ENCODE data around the gene PHF20. TPM values are rescaled to one million over a fixed set of nuclear protein-coding genes. Genes with fewer than 3 reads are reported as not detected.

The PHF20 gene
- total and polyA plus RNA-seq, 2 of the 13 experiments (the other 11 are each of a cell fraction or from before 2014, with no cell fraction given) = 22.8 to 34.1 TPM

DNA sequence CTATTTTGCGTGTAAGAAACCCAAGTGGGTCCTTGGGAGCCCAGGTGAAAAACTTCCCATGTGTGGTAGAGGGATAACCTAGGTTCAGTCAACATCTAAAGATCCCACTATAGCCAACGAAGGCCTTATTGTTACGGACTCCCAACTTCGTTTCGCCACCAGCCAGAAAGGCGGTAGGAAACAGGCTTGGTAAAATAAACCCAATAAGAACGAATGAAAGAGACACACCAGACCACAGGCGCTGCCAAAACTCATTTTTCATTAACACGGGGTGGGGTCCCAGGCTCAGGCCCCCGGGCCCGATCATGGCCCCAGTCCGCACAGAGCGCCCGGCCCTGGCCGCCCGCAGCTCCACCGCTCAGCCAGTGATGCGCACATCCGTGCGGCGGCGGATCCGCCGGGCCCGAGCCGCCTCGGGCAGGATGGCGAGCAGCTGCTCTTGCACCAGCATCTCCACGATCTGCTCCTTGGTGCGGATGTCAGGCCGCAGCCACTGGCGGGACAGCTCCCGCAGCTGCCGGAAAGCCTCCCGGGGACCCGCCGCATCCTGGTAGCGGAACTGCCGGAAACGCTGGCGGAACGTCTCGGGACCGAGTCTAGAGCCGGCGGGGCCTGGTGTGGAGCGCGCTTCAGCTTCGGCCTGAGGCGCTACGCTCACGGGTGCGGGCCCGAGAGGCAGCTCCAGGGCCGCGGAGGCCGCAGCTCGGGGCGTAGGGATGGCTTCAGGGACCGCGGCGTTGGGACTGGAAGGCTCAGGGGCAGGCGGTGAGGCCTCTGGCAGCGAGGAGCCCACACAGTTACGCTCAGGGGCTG lies 181.8 kb downstream of the PHF20 start (continued):
- TF ChIP-seq, protein P1, sequence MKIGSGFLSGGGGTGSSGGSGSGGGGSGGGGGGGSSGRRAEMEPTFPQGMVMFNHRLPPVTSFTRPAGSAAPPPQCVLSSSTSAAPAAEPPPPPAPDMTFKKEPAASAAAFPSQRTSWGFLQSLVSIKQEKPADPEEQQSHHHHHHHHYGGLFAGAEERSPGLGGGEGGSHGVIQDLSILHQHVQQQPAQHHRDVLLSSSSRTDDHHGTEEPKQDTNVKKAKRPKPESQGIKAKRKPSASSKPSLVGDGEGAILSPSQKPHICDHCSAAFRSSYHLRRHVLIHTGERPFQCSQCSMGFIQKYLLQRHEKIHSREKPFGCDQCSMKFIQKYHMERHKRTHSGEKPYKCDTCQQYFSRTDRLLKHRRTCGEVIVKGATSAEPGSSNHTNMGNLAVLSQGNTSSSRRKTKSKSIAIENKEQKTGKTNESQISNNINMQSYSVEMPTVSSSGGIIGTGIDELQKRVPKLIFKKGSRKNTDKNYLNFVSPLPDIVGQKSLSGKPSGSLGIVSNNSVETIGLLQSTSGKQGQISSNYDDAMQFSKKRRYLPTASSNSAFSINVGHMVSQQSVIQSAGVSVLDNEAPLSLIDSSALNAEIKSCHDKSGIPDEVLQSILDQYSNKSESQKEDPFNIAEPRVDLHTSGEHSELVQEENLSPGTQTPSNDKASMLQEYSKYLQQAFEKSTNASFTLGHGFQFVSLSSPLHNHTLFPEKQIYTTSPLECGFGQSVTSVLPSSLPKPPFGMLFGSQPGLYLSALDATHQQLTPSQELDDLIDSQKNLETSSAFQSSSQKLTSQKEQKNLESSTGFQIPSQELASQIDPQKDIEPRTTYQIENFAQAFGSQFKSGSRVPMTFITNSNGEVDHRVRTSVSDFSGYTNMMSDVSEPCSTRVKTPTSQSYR (CRISPR knock-in tag; IDR thresholded peaks at IDR 0.05; ENCODE audit: borderline replicate concordance) = no peak
- TF ChIP-seq CREB1 (IDR thresholded peaks at IDR 0.05) (no peak), CREB1 (CRISPR knock-in tag; IDR thresholded peaks at IDR 0.05) (no peak), MAFK (conservative IDR thresholded peaks at IDR 0.05 in 1 of 2, IDR thresholded peaks at IDR 0.05 in 1 of 2; ENCODE audit: low read length in 2 of 2) (no peak), HDAC1 (CRISPR knock-in tag; IDR thresholded peaks at IDR 0.05) (no peak; the same call in 1 of the 2 replicates), ZNF468 (CRISPR knock-in tag; IDR thresholded peaks at IDR 0.05) (peak; percentile 47; the same call in 1 of the 2 replicates), DPF2 (CRISPR knock-in tag; IDR thresholded peaks at IDR 0.05; ENCODE audit: borderline replicate concordance, low read depth) (no peak), GATAD2A (CRISPR knock-in tag; IDR thresholded peaks at IDR 0.05) (no peak), ZNF615 (CRISPR knock-in tag; IDR thresholded peaks at IDR 0.05; ENCODE audit: borderline replicate concordance) (no peak), MED1 (CRISPR knock-in tag; IDR thresholded peaks at IDR 0.05) (peak; percentile 16), SMAD3 (CRISPR knock-in tag; IDR thresholded peaks at IDR 0.05) (no peak), ZNF101 (CRISPR knock-in tag; IDR thresholded peaks at IDR 0.05; ENCODE audit: borderline replicate concordance, low read depth) (0 out of 2 replicates have a peak, but pooled peaks have one; percentile 89), ZNF720 (CRISPR knock-in tag; IDR thresholded peaks at IDR 0.05) (no peak), FLYWCH1 (CRISPR knock-in tag; IDR thresholded peaks at IDR 0.05) (peak; percentile 66; the same call in 1 of the 2 replicates), SAP130 (CRISPR knock-in tag; IDR thresholded peaks at IDR 0.05; ENCODE audit: low read depth) (no peak), ZNF33A (CRISPR knock-in tag; IDR thresholded peaks at IDR 0.05; ENCODE audit: borderline replicate concordance) (peak; percentile 8), ZBTB42 (CRISPR knock-in tag; IDR thresholded peaks at IDR 0.05) (peak; percentile 89; the same call in 1 of the 2 replicates), ZNF253 (CRISPR knock-in tag; IDR thresholded peaks at IDR 0.05; ENCODE audit: borderline replicate concordance) (no peak), DMAP1 (CRISPR knock-in tag; IDR thresholded peaks at IDR 0.05) (no peak), HIVEP1 (CRISPR knock-in tag; IDR thresholded peaks at IDR 0.05) (no peak), ZNF724P (CRISPR knock-in tag; IDR thresholded peaks at IDR 0.05; ENCODE audit: borderline replicate concordance) (0 out of 2 replicates have a peak, but pooled peaks have one; percentile 92), ZC3H4 (CRISPR knock-in tag; IDR thresholded peaks at IDR 0.05; ENCODE audit: borderline replicate concordance) (0 out of 2 replicates have a peak, but pooled peaks have one; percentile 87), ZMYM4 (CRISPR knock-in tag; IDR thresholded peaks at IDR 0.05) (no peak), ZNF136 (CRISPR knock-in tag; IDR thresholded peaks at IDR 0.05; ENCODE audit: low read depth) (no peak)
- TF ChIP-seq, protein P2, sequence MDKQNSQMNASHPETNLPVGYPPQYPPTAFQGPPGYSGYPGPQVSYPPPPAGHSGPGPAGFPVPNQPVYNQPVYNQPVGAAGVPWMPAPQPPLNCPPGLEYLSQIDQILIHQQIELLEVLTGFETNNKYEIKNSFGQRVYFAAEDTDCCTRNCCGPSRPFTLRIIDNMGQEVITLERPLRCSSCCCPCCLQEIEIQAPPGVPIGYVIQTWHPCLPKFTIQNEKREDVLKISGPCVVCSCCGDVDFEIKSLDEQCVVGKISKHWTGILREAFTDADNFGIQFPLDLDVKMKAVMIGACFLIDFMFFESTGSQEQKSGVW (CRISPR knock-in tag; IDR thresholded peaks at IDR 0.05; ENCODE audit: borderline replicate concordance) = no peak
- TF ChIP-seq, protein P3, sequence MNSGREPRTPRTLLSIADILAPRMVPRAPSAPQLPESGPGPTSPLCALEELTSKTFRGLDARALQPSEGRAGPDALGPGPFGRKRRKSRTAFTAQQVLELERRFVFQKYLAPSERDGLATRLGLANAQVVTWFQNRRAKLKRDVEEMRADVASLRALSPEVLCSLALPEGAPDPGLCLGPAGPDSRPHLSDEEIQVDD (CRISPR knock-in tag; IDR thresholded peaks at IDR 0.05; ENCODE audit: borderline replicate concordance) = peak; percentile 61; the same call in 1 of the 2 replicates
- TF ChIP-seq, protein P4, sequence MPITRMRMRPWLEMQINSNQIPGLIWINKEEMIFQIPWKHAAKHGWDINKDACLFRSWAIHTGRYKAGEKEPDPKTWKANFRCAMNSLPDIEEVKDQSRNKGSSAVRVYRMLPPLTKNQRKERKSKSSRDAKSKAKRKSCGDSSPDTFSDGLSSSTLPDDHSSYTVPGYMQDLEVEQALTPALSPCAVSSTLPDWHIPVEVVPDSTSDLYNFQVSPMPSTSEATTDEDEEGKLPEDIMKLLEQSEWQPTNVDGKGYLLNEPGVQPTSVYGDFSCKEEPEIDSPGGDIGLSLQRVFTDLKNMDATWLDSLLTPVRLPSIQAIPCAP (CRISPR knock-in tag; IDR thresholded peaks at IDR 0.05; ENCODE audit: low read depth) = no peak; the same call in 1 of the 2 replicates
